ENCODE data around the gene DOCK7.
"Not testable (repeated sequence)": the region's sequence is repeated elsewhere in the genome, so short reads cannot be mapped to it uniquely, and the experiment has no call there.

The DOCK7 gene, protein sequence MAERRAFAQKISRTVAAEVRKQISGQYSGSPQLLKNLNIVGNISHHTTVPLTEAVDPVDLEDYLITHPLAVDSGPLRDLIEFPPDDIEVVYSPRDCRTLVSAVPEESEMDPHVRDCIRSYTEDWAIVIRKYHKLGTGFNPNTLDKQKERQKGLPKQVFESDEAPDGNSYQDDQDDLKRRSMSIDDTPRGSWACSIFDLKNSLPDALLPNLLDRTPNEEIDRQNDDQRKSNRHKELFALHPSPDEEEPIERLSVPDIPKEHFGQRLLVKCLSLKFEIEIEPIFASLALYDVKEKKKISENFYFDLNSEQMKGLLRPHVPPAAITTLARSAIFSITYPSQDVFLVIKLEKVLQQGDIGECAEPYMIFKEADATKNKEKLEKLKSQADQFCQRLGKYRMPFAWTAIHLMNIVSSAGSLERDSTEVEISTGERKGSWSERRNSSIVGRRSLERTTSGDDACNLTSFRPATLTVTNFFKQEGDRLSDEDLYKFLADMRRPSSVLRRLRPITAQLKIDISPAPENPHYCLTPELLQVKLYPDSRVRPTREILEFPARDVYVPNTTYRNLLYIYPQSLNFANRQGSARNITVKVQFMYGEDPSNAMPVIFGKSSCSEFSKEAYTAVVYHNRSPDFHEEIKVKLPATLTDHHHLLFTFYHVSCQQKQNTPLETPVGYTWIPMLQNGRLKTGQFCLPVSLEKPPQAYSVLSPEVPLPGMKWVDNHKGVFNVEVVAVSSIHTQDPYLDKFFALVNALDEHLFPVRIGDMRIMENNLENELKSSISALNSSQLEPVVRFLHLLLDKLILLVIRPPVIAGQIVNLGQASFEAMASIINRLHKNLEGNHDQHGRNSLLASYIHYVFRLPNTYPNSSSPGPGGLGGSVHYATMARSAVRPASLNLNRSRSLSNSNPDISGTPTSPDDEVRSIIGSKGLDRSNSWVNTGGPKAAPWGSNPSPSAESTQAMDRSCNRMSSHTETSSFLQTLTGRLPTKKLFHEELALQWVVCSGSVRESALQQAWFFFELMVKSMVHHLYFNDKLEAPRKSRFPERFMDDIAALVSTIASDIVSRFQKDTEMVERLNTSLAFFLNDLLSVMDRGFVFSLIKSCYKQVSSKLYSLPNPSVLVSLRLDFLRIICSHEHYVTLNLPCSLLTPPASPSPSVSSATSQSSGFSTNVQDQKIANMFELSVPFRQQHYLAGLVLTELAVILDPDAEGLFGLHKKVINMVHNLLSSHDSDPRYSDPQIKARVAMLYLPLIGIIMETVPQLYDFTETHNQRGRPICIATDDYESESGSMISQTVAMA (N-terminal part only)

DNA sequence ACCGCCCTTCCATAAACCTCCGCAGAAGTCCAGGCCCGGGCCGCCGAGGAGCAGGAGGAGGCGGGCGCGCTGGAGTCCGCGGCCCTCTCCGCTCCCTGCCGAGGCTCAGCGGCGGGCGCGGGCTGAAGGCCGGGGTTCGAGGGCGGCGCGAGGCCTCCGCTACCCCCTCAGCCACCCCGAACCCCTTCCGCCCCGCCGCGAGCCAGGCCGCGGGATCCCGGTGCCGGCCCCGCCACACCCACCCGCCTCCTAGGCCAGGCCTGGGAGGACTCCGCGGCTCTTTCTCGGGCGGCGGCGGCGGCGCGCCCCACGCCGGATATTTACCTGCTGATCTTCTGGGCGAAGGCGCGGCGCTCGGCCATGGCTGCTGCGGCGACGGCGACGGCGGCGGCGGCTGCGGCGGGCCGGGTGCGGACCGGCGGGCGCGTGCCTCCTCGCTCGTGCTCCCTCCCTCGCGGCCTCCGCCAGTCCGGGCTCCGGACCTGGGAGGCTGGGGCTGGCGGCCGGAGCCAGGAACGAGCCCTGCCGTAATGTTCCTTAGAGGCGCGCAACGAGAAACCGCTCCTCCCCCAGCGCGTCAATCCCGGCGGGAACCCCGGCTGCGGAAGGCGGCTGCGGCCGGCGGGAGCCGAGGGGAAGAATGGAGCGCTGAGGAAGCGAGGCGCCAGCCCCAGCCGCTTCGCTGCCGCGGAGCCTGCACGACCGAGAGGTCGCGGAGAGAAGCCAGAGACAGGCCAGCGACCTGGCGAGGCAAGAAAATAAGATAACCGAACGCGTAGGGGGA lies at the start of gene DOCK7:
DOCK7 (minus strand) TSS at position 484 of the 784 bp plus-strand sequence; CDS start at position 362, 122 bp downstream.
- DNase-seq (ENCODE audit: low read depth in 2 of 2), result peak in 1 of 2 donors; percentile 9

DNA sequence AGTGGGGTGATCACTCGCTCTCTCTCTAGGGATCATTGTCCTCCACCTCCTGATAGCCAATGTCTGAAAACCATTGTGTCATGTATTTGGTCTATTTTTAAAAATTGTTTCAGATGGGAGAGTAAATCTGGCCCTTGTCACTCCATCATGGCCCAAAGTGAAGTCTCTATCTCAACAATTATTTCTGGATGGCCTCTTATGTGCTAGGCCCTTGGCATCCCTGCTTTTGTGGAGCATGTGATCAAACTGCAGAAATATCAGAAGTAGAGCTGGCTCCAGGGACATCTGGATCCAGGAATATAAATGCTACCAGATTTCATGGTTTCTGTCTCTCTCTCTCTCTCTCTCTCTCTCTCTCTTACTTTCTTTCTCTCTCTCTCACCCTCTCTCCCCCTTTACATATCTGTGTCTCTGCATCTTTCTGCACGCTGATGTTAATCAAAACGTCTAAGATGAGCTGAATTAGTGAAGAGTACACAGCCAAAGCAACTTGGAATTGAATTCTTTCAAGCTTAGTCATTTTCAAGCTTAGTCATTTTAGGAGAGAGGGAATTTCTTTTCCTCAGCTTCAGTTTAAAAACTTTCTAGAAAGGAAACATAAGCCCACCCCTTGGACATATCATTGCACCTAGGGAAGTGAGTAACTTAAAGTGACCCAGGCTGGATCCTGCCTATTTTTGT lies 47.4 kb upstream of the DOCK7 start:
- no peak for DNase-seq (ENCODE audit: low read depth in 2 of 2)

DNA sequence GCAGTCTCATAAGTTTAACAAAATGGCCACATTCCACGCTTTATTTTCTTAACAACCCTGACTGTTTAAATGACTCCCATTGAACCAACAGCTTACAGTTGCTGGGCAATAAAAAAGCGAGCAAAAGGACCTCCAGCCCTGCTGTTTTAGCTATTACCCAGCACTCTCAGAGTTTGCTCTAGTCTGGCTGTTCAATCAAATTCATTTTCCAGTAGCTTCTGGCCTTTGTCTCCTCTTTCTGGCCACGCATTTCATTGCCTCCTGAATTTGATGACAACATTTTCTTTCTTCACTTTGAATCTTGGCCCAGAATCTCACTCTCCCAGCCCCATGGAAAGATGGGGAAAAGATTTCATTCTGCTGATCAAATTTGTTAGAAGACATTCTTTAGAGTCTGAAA lies 44.1 kb upstream of the DOCK7 start:
- no peak for DNase-seq (ENCODE audit: low read depth in 2 of 2)

DNA sequence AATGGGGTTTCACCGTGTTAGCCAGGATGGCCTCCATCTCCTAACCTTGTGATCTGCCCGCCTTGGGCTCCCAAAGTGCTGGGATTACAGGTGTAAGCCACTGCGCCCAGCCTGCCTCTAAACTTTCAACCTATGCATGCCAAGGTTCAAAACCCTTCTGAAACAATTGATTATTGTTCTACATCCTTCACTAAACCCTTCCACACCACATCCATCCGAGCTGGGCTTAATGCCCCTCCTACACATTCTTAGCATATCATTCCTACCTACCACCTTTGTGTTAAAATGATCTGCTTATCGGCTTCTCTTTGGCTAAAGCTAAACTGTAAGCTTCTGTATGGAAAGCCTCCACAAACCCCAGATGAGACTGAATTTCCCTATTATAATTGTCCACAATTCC lies 40.8 kb upstream of the DOCK7 start:
- DNase-seq (ENCODE audit: low read depth in 2 of 2), result no peak

DNA sequence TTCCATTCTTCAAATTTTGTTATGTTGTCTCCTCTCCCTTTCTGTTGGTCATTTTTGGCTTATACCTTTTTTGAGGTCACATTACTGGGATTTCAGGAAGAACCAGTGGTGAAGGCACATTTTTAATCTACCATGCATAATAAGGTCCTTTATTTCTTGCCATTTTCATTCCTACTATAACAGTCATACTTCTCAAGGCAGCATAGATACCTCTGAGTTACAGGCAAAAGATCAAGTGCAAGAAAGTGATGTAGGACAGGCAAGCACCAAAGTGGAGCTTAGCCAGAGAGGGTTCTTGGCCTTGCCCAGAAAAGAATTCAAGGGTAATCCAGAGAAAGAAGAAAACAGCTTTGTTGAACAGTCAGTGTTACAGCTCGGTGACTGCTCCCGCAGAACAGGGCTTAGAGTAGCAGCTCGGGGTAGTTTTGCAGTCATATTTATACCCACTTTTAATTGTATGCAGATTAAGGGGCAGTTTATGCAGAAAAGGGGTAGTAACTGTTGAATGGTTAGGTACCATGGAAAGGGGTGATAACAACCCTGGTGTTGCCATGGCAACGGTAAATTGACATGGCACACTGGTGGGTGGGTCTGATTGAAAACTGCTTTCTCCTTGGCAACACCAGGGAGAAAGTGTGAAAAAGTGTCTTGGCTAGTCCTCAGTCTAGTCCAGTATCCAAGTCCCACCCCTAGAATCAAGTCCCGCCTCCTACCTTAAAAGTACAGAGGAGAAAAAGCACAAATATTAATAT lies 39.6 kb upstream of the DOCK7 start:
- no peak for DNase-seq (ENCODE audit: low read depth in 2 of 2)

- DNase-seq (ENCODE audit: low read depth in 2 of 2), result no peak
These were observed 37.8 kb upstream of the DOCK7 start for GRCh38 chr1:62726011-62726442.

DNA sequence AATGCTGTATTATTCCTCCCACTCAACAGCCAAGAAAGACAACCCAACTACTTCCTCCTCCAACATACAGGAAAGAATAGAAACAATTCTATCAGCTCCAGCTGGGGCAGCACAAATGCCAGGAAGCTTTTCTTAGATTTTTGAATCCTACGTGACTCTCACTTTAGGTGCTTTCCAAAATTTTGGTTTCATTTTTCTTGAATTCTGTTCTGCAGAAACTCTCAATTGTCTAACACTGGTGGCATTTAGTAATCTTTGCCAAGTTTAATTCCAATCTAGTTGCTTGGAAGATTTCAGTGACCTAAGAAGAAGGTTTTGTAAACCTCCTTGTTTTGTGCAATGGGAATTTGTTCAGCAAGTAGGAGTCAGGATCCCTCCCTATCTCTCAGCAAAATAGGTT lies 37.1 kb upstream of the DOCK7 start:
- no peak for DNase-seq (ENCODE audit: low read depth in 2 of 2)

- DNase-seq (ENCODE audit: low read depth in 2 of 2), result no peak
These were observed 36.2 kb upstream of the DOCK7 start for GRCh38 chr1:62724430-62724829.

DNA sequence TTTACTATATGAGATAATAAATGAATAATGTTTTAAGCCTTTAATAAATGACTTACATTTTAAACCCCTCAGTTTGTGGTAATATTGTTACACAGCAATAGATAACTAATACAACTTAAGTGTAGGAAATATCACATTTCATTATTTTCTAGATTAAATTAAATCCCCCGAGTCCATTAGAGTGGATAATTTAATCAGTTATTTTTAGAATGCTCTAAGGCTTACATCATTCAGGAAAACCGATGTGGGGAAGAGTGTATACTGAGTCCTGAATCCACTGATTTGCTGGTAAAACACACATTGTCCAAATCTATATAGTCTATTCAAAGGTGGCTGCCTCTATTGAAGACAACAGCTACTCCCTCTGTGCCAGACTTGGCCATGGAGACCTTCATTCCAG lies 35.7 kb upstream of the DOCK7 start:
- no peak for DNase-seq (ENCODE audit: low read depth in 2 of 2)

GRCh38 chr1:62722796-62723195 lies 34.6 kb upstream of the DOCK7 start:
- DNase-seq (ENCODE audit: low read depth in 2 of 2), result no peak

DNA sequence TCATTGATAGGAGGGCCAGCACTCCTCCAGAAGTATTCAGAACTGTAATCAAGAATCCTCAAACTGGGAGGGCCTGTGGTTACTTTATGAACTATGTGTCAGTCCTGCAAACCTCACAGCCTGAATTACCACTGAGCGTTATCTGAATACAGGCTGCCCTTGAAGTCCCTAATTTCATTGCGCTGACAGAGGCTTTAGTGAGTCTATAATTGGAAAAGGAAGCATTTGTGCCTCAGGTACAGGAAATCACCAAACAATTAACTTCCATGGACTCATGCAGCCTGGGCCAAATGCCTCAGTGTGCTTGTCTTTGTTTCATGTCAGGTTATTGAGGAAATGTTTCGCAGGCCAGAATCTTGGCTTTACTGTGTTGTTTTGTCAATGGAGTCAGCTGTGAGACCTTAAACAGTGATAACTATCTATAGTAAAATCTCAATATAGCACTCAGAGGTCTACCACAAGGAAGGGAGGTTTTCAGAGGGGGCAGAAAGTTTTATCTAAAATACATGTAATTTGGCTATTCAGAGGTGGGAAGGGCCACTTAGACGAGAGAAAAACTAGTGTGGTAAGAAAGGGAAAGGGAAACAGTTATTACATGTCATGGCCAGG lies 32.9 kb upstream of the DOCK7 start:
- DNase-seq (ENCODE audit: low read depth in 2 of 2), result no peak

DNA sequence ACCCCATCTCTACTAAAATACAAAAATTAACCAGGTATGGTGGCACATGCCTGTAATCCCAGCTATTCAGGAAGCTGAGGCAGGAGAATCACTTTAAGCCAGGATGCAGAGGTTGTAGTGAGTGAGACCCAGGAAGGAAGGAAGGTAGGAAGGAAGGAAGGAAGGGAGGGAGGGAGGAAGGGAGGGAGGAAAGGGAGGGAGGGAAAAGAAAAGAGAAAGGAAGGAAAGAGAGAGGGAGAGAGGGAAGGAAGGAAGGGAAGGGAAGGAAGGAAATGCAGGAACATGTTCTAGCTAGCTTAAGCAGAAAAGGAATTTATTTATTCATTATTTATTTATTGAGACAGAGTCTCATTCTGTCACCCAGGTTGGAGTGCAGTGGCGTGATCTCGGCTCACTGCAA lies 30.2 kb upstream of the DOCK7 start:
- DNase-seq (ENCODE audit: low read depth in 2 of 2), result not testable (repeated sequence)

DNA sequence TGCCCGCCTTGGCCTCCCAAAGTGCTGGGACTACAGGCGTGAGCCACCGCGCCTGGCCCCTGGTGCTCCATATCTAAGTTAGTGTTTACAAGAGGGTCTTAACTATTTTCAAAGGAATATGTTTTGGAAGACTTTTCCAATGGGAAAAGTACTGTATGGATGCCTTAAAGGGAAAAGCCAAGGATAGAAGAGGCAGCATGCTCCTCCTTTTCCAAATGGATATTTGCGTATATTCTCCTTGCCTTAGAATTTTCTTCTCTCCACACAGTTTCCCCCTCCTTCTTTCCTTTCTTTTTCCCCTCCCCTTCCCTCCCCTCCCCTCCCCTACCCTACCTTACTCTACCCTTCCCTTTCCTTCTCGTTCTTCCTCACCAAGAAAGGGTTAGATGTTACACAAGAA lies 29.3 kb upstream of the DOCK7 start:
- no peak for DNase-seq (ENCODE audit: low read depth in 2 of 2)

GRCh38 chr1:62716397-62716796 lies 28.2 kb upstream of the DOCK7 start:
- DNase-seq (ENCODE audit: low read depth in 2 of 2), result no peak

DNA sequence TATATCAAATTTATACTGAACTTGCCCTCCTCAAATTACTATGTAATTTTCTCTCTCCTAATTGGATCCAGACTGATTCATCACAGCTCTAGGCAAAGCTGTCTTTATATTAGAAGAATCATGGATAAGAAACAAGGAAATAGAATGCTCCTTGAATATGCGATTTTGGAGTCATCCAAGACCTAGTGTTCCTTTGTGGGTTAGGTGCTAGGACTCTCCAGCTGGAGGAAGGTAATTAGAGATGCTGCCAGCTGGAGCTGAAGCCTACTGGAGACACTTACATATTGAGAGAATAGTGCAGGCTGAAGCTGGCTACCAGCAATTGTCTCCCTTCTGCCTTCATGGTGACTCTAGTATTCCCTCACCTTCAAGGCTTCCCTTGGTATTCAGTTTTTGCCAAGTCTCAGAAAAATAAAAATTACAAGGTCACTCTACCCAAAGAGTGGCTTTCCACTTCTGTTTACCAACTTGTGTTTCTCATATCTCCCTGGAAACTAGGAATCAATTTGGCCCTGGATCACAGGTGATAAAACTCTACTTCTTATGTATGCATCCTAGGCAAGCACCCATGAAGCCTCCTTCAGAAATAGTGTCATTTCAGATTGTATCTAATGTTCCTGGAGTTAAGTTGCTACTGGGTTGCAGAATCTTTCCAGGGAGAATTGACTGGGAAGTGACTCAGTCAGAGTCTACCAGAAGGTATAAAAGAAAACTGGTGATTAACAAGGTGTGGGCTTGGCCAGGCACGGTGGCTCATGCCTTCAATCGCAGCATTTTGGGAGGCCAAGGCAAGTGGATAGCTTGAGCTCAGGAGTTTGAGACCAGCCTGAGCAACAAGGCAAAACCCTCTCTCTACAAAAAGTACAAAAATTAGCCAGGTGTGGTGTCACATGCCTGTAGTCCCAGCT lies 24.4 kb upstream of the DOCK7 start:
- DNase-seq (ENCODE audit: low read depth in 2 of 2), result no peak

DNA sequence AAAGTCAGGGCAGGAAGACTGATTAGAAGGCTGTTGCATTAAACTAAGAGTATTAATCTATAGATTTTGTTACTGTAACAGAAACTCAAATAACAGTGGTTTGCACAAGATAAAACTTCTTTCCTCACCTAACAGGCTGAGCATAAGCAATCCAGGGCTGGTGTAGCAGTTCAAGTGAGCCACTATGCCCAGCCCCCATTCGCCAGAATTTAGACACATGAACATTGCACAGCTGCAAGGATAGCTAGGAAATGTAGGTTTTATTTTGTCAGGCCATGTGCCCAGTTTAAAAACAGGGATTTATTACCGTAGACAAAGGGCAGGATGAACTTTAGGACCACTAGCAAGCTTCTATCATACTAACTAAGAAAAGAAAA lies 19.5 kb upstream of the DOCK7 start:
- no peak for DNase-seq (ENCODE audit: low read depth in 2 of 2)

DNA sequence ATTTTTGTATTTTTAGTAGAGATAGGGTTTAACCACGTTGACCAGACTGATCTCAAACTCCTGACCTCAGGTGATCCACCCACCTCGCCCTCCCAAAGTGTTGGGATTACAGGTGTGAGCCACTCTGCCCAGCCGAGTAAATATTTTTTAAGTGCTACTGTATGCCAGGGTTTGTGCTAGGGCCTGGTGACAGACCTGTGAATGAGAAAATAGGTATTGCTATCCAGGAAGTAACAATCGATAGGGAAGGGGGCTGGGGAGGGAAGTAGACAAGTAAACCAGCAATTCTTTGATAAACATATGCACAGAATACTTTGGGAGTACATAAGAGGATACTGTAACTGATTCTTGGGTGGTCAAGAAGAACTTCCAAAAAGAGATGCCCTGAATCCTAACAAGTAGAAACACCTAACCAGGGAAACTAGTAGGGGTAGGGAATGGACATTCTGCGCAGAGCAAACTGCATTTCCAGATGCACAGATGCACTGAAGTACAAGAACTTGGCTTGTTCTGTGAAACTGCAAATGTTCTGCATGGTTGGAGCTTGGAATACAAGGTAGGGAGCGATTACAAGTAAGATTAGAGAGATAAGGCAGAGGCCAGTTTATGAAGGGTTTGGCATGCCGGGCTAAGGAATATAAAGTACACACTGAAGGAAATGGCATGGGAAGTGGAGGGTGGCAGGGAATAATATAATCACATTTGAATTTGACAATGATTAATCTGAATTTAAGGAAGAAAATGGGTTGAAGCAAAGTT lies 19.0 kb upstream of the DOCK7 start:
- no peak for DNase-seq (ENCODE audit: low read depth in 2 of 2)

- not testable (repeated sequence) for DNase-seq (ENCODE audit: low read depth in 2 of 2)
These were observed 10.0 kb upstream of the DOCK7 start for GRCh38 chr1:62698161-62698560.

Measured in stimulated activated CD4-positive, alpha-beta T cell treated with anti-CD3 and anti-CD28 coated beads, Interleukin-1b, Interleukin-23, amount 100 ng/mL, for 1 hour (primary cell).